H4 (cell line): ENCODE results near the gene TEX36. TPM values are rescaled to one million over a fixed set of nuclear protein-coding genes. Genes with fewer than 3 reads are reported as not detected.

ENCODE experiments used
- total RNA-seq: library from RNA; depleted of rRNA; stranded (reverse); fragments of >200 nt; shearing (Covaris generic); gene quantifications from 2 replicates; pipeline ENCODE4 v1.2.3, GENCODE V29; 2014; rRNA removed

TEX36 gene
- total RNA-seq, 1 experiment from 2014 or later, result not detected

Other genes with a start within 250 kb of the TEX36 start
- 21.2 and 23.2 TPM in 2 replicates for gene EDRF1, start 36.5 kb upstream of the TEX36 start, total RNA-seq
- not detected in 2 replicates for gene MMP21, start 92.7 kb upstream of the TEX36 start, total RNA-seq
- 90.0 and 116 TPM in 2 replicates for gene UROS, start 140.1 kb upstream of the TEX36 start, total RNA-seq
- 85.1 and 94.4 TPM in 2 replicates for gene BCCIP, start 140.4 kb upstream of the TEX36 start, total RNA-seq
- 68.3 and 82.1 TPM in 2 replicates for gene DHX32, start 198.1 kb upstream of the TEX36 start, total RNA-seq
- 8.4 and 20.8 TPM in 2 replicates for gene FANK1, start 213.4 kb upstream of the TEX36 start, total RNA-seq